Urinary bladder (tissue), 4 donors: ENCODE measurements around the gene BTK. TPM values are rescaled to one million over a fixed set of nuclear protein-coding genes. Genes with fewer than 3 reads are reported as not detected.

ENCODE experiments used
- DNase-seq: peaks from one replicate; pipeline ENCODE4 v3.0.0-alpha.2; 2015; ENCODE audit errors: extremely low spot score
- H3K27ac ChIP-seq: one replicate; pipeline ENCODE4 v1.5.1; 2013; ENCODE audit warnings: low read depth, mild to moderate bottlenecking, moderate library complexity
- H3K36me3 ChIP-seq: one replicate; pipeline ENCODE4 v1.6.1; 2013; ENCODE audit warnings: mild to moderate bottlenecking, moderate library complexity; ENCODE audit not compliant: insufficient read depth
- H3K4me1 ChIP-seq: one replicate; pipeline ENCODE4 v1.6.1; 2013; ENCODE audit warnings: mild to moderate bottlenecking, moderate library complexity; ENCODE audit not compliant: insufficient read depth
- H3K4me3 ChIP-seq: one replicate; pipeline ENCODE4 v1.5.1; 2013; ENCODE audit warnings: low read depth, low read length
- WGBS: extraction: QIAGEN DNeasy Blood & Tissue Kit; methylation state at CpG from one replicate; pipeline ENCODE4 v1.1.7; 2013; 5-methylcytosine and 5-hydroxymethylcytosine counted together
- polyA plus RNA-seq: library from polyadenylated mRNA; stranded (reverse); fragments of 200-250 nt; gene quantifications from one replicate; pipeline ENCODE4 v1.2.3, GENCODE V29; 2013
- total RNA-seq: library from RNA; depleted of rRNA; stranded (reverse); fragments of >200 nt; gene quantifications from one replicate; pipeline ENCODE4 v1.2.3, GENCODE V29; 2014
- donor health status: healthy with polysubstance abuse.
- donor health status: healthy.

BTK gene
- total and polyA plus RNA-seq, 2 donors, result 3.9 to 7.6 TPM

DNA sequence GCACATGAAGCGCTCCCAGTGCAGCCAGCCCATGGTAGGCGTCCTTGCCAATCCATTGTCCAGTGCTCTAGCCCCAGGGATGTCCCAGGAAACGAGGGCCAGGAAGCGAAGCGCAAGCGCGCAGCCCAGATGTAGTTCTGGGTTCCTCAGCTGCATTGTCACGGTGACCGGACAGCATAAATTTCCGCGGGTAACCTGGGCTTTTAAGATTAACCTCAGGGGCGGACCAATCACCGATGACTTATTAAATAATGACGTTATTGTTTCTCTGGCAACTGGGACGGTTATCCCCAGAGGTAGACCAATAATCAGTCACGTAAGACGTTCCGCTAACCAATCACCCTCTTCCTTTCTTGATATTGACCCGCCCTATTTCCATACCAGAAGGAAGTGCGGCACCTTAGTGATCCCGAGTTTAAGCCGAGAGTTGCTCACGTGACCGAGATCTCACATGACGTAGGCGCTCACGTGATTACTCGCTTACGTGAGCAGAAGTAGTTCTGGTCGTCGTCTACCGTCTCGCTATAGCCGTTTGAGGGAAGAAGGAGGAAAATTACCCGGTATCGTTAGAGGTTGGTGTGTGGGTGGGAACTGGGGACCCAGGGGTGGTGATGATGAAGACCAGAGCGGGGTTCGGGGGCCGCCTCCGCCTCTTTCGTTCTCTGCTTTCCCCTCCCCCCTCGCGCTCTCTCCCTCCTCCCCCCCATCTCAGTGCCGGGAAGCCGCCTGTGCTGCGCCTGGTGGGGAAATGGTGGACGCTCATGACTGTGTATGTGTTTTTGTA lies 21.9 kb upstream of the BTK start, which contains the start of the genes GLA and HNRNPH2:
Gene GLA (minus strand): TSS at position 178 of the 784 bp plus-strand sequence. CDS start 22 bp downstream, at position 156.
Gene HNRNPH2 (plus strand): TSS at position 475 of the 784 bp plus-strand sequence. CDS start 3,767 bp downstream, outside the sequence.
- Histone ChIP-seq H3K4me1 (no peaks in the 10 kb centered on the region), H3K4me3 (peak within 1 kb of the TSS; percentile 63), H3K27ac (peak within 1 kb of the TSS; percentile 96), H3K36me3 (no peaks in the 10 kb centered on the region)
- peak; percentile 95 for DNase-seq
- under 1% methylated on average over 47 of the region's 47 CpGs for WGBS

DNA sequence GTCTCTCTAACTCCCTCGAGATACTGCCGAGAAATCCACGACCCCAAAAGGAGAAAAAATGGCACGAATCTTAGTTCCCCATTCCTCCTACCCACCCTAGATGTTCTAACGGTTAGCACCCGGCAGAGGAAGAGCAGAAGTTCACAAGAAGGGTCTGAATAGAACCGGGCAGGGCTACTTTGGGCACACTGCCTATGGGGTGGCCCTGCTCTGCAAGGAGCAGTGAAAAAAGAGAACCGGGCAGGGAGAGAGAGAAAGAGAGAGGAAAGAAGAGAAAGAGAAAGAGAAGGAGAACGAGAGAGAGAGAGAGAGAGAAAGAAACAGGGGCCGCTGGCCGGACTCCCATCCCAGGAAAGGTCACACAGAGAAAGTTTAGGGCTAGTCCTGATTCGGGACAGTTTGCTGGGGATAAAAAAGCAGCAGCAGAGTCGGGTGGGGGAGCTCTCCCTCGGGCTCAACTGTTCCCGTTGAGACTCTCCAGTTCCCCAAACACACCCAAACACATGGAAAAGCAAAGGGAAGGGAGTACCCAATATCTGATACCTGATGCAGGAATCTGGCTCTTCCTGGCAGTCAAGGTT lies 21.3 kb upstream of the BTK start:
- peak overlapping the region; percentile 81 for H3K27ac ChIP-seq
- H3K4me3 ChIP-seq, result peak overlapping the region; percentile 56
- DNase-seq, result no peak
- no peaks in the 10 kb centered on the region for H3K4me1 ChIP-seq
- under 1% methylated on average over 15 of the region's 15 CpGs for whole genome bisulfite sequencing
- no peaks in the 10 kb centered on the region for H3K36me3 ChIP-seq

- no peak overlapping the region for H3K4me3 ChIP-seq
- peaks cover 2% of the 10 kb centered on the region for H3K36me3 ChIP-seq
- no peaks in the 10 kb centered on the region for H3K4me1 ChIP-seq
- no peak overlapping the region for H3K27ac ChIP-seq
- DNase-seq, result no peak
- 95% methylated on average over 4 of the region's 4 CpGs for WGBS
These were observed 13.8 kb upstream of the BTK start for GRCh38 chrX:101399825-101400224.

DNA sequence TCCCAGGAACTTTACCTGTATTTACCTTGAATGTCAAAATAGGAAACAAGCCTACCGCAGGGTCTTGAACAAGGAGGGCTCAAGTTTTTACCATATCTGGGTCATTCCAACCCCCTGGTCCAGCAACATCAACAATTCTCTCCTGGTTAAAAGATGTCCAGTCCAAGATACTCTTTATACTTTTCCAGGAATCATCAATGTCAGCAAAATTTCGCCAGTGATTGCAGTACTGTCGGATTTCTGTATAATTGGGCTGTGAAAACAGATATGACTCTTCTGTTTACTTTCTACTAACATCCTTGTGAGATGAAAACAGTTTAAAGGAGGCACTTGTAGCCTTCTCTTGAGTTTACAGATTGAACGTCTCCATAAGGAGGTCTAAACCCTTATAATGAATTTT lies 12.7 kb upstream of the BTK start:
- no peak for DNase-seq
- WGBS, result 92% methylated on average over 4 of the region's 4 CpGs
- no peak overlapping the region for H3K4me3 ChIP-seq
- no peak overlapping the region for H3K27ac ChIP-seq
- no peaks in the 10 kb centered on the region for H3K4me1 ChIP-seq
- peaks cover 2% of the 10 kb centered on the region for H3K36me3 ChIP-seq

- no peak for DNase-seq
- Histone ChIP-seq H3K27ac (no peak overlapping the region), H3K36me3 (peaks cover 2% of the 10 kb centered on the region), H3K4me3 (no peak overlapping the region), H3K4me1 (no peaks in the 10 kb centered on the region)
- 32% methylated on average over 4 of the region's 4 CpGs for WGBS
These were observed 11.8 kb upstream of the BTK start for GRCh38 chrX:101397779-101398178.

DNA sequence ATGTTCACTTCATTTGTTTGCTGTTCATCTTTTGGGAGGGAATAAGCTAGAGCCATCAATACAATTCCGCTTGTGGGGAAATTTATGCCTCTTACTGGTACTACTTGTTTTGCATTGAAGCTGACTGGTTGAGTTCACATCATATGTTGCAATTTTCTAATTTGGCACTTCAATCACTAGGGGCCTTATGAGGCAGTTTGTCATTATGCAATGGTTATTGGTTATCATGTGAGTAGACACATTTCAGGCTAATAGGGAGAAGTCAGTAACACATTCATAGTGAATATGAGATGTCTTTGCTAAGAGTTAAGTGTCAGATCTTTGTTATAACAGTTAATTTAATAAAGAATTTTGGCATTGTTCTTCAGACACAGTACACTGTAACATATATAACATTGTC lies 9.8 kb upstream of the BTK start:
- 84% methylated on average over 1 of the region's 1 CpG for WGBS
- H3K4me1 ChIP-seq, result no peaks in the 10 kb centered on the region
- no peak overlapping the region for H3K4me3 ChIP-seq
- peaks cover 4% of the 10 kb centered on the region for H3K36me3 ChIP-seq
- no peak overlapping the region for H3K27ac ChIP-seq
- DNase-seq, result no peak

DNA sequence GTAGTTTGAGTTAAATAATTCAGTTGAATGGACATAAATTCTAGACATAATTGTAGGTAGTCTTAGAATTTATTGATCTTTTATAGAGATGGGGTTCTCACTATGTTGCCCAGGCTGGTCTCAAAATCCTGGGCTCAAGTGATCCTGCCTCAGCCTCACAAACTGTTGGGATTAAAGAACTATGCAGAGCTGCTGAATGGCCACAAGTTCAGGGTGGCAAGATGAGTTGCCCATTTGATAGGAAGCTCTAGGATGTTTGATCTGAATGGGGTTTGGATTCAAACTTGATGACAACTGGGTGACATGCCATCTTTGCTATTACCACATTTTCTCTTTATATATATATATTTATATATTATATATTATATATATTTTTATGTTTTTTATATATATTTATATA lies 8.4 kb upstream of the BTK start:
- H3K4me1 ChIP-seq, result no peaks in the 10 kb centered on the region
- no peak overlapping the region for H3K27ac ChIP-seq
- no peak for DNase-seq
- H3K4me3 ChIP-seq, result no peak overlapping the region
- peaks cover 4% of the 10 kb centered on the region for H3K36me3 ChIP-seq

DNA sequence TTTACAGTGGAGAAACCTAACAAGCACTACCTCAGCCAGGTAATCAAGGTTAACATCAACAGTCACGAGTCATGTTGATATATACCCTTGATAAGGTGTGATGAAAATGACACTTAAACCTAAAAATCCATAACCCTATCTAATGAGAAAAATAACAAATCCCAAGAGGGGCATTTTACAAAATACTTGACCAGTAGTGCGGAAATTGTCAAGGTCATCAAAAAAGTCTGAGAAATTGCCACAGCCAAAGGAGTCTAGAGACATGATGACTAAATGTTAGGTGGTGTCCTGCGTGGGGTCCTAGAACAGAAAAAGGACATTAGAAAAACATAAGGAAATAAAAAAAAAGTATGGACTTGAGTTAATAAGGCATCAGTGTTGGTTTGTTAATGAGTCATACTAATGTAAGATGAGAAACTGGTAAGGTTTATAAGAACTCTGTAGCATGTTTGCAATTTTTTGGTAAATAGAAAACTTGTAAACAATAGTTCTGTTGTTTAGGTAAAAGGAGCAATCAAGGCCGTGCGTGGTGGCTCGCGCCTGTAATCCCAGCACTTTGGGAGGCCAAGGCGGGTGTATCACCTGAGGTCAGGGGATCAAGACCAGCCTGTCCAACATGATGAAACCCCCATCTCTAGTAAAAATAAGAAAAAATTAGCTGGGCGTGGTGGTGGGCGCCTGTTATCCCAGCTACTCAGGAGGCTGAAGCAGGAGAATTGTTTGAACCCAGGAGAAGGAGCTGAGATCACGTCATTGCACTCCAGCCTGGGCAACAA lies 7.7 kb upstream of the BTK start:
- no peak overlapping the region for H3K4me3 ChIP-seq
- H3K4me1 ChIP-seq, result no peaks in the 10 kb centered on the region
- DNase-seq, result no peak
- no peak overlapping the region for H3K27ac ChIP-seq
- 82% methylated on average over 11 of the region's 11 CpGs for WGBS
- peaks cover 4% of the 10 kb centered on the region for H3K36me3 ChIP-seq

GRCh38 chrX:101391831-101392230 lies 5.8 kb upstream of the BTK start:
- Histone ChIP-seq H3K4me3 (no peak overlapping the region), H3K4me1 (no peaks in the 10 kb centered on the region), H3K27ac (peak overlapping the region; percentile 2), H3K36me3 (peaks cover 4% of the 10 kb centered on the region)
- DNase-seq, result no peak
- WGBS, result 46% methylated on average over 6 of the region's 6 CpGs

DNA sequence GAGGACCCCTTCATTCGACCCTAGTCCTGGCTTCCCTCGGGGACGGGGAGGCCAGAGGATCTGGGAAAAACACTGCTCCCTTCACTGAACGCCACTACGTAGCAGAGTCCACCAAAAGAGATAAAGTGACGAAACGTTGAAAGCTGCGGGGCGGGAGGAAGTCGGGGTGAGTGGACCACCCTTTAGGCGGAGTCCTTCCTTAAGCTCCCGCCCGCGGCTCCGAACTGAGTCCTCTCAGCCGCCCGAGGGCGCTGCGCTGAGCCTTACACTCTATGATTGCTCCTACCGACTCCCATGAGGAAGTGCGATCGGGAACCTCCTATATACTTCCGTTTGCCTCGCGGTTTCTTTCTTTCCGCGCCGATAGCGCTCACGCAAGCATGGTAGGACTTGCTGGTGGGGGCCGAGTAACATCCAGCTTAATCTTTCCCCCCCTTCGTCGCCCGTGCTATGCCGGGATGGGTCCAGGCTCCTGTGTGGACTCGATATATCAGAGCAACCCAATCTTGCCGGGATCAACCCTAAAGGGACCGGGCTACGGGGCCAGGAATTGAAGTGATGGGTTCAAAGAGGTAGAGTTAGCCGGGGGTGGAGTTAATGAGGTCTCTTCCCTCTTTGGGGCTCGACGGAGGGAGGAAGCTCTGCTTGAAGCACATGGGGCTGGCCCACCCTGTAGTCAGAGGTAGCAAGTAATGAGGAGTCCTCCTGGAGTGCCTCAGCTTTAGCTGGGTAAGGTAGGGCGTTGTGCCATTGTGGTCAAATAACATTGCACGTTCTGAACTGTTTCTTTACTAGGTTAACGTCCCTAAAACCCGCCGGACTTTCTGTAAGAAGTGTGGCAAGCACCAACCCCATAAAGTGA lies 4.9 kb upstream of the BTK start, which contains the start of gene RPL36A:
Gene RPL36A (plus strand): TSS at position 348 of the 862 bp plus-strand sequence. CDS start 33 bp downstream, at position 381.
- peak within 1 kb of the TSS; percentile 74 for H3K27ac ChIP-seq
- DNase-seq, result peak; percentile 69
- H3K4me1 ChIP-seq, result no peaks in the 10 kb centered on the region
- WGBS, result under 1% methylated on average over 47 of the region's 47 CpGs
- H3K36me3 ChIP-seq, result peaks cover 3% of the 10 kb centered on the region
- peak within 1 kb of the TSS; percentile 46 for H3K4me3 ChIP-seq

DNA sequence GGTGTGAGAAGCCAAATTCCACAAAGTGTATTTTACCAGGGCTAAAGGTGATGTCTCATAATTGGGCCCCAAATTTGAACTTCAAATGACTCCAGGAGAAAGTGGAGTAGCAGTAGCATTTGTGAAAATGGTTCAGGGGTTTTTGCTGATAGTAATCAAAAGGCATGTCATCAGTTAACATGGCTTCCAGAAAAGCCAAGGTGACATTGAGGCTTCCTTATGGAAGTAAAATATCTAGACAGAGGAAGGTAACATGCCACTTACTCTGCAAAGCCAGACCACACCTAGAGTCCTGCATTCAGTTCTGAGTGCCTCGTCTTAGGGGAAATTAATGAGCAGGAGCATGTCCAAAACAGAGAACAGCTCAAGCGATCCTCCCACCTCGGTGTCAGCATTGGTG lies 2.6 kb upstream of the BTK start:
- no peak overlapping the region for H3K27ac ChIP-seq
- 87% methylated on average over 3 of the region's 3 CpGs for WGBS
- no peaks in the 10 kb centered on the region for H3K4me1 ChIP-seq
- DNase-seq, result no peak
- no peak overlapping the region for H3K4me3 ChIP-seq
- peaks cover 3% of the 10 kb centered on the region for H3K36me3 ChIP-seq

DNA sequence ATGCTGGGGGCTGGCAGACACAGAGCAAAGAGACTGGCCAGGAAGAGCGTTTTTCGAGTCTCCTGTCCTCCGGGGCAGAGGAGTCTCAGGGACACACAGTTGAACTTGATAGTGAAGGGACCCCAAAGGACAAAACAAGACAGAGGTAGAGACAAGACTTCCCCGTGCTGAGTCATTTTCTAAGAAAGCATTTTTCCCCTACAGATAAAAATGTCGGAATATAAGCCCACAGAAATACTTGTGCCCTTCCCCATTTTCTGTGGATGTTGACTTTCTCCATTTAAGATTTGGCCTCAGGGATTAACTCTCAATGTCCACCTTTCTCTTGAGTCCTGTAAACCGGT lies 523 bp upstream of the BTK start:
- Histone ChIP-seq H3K4me1 (no peaks in the 10 kb centered on the region), H3K36me3 (no peaks in the 10 kb centered on the region), H3K4me3 (no peak overlapping the region), H3K27ac (no peak overlapping the region)
- no peak for DNase-seq
- WGBS, result 70% methylated on average over 6 of the region's 6 CpGs
